ENCODE measurements around the gene CHRNA1. TPM values are rescaled to one million over a fixed set of nuclear protein-coding genes. Genes with fewer than 3 reads are reported as not detected.

CHRNA1 gene
- total and polyA plus RNA-seq, 2 donors = 2.2 to 4.2 TPM

DNA sequence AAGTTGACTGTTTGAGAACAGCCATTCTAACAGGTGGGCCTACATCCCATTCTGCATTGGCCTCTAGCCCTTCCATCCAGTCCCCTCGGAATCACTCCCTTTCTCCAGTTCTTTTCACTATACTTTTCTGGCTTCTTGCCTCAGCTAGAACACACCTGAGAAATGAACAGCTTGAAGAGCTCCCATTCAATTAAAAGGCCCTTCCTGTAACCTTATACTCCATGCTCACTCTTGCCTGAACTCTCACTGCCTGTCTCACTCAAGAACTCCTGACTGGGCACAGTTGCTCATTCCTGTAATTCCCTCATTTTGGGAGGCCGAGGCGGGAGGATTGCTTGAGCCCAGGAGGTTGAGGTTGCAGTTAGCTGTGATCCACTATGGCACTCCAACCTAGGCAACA lies 23.6 kb downstream of the CHRNA1 start:
- no peak for DNase-seq (ENCODE audit: low read depth in 6 of 9, low spot score in 9 of 9)
- WGBS = 98% methylated on average over 3 of the region's 3 CpGs
- peaks cover 9 to 16% of the 10 kb centered on the region in 2 donors for H3K27me3 ChIP-seq (ENCODE audit: control insufficient read depth in 2 of 2, insufficient read depth in 1 of 2, low read length in 1 of 2)
- H3K27ac ChIP-seq (ENCODE audit: low read depth in 1 of 2, low read length in 1 of 2) = no peak overlapping the region
- H3K4me3 ChIP-seq (ENCODE audit: low read length in 2 of 2) = no peak overlapping the region
- H3K4me1 ChIP-seq (ENCODE audit: control insufficient read depth in 2 of 2, insufficient read depth in 2 of 2, low read length in 2 of 2) = no peaks in the 10 kb centered on the region
- H3K9me3 ChIP-seq (ENCODE audit: control insufficient read depth in 2 of 2, insufficient read depth in 1 of 2, low read length in 1 of 2) = no peaks in the 10 kb centered on the region
- H3K36me3 ChIP-seq (ENCODE audit: control insufficient read depth in 2 of 2, insufficient read depth in 2 of 2, low read length in 1 of 2) = no peaks in the 10 kb centered on the region

- no peaks in the 10 kb centered on the region for H3K4me1 ChIP-seq (ENCODE audit: control insufficient read depth in 2 of 2, insufficient read depth in 2 of 2, low read length in 2 of 2)
- DNase-seq (ENCODE audit: low read depth in 6 of 9, low spot score in 9 of 9) = no peak
- H3K4me3 ChIP-seq (ENCODE audit: low read length in 2 of 2) = no peak overlapping the region
- 48% methylated on average over 4 of the region's 4 CpGs for WGBS
- no peak overlapping the region for H3K27ac ChIP-seq (ENCODE audit: low read depth in 1 of 2, low read length in 1 of 2)
- no peaks in the 10 kb centered on the region for H3K36me3 ChIP-seq (ENCODE audit: control insufficient read depth in 2 of 2, insufficient read depth in 2 of 2, low read length in 1 of 2)
- H3K9me3 ChIP-seq (ENCODE audit: control insufficient read depth in 2 of 2, insufficient read depth in 1 of 2, low read length in 1 of 2) = no peaks in the 10 kb centered on the region
- peaks cover 9 to 20% of the 10 kb centered on the region in 2 donors for H3K27me3 ChIP-seq (ENCODE audit: control insufficient read depth in 2 of 2, insufficient read depth in 1 of 2, low read length in 1 of 2)
Observed at GRCh38 chr2:174738841-174739240, 25.4 kb downstream of the CHRNA1 start.

- Histone ChIP-seq H3K4me3 (ENCODE audit: low read length in 2 of 2) (no peak overlapping the region), H3K27ac (ENCODE audit: low read depth in 1 of 2, low read length in 1 of 2) (no peak overlapping the region), H3K27me3 (ENCODE audit: control insufficient read depth in 2 of 2, insufficient read depth in 1 of 2, low read length in 1 of 2) (peaks cover 13 to 56% of the 10 kb centered on the region in 2 donors), H3K9me3 (ENCODE audit: control insufficient read depth in 2 of 2, insufficient read depth in 1 of 2, low read length in 1 of 2) (peaks cover 0 to 7% of the 10 kb centered on the region in 2 donors), H3K36me3 (ENCODE audit: control insufficient read depth in 2 of 2, insufficient read depth in 2 of 2, low read length in 1 of 2) (no peaks in the 10 kb centered on the region), H3K4me1 (ENCODE audit: control insufficient read depth in 2 of 2, insufficient read depth in 2 of 2, low read length in 2 of 2) (peaks cover 4 to 16% of the 10 kb centered on the region in 2 donors)
- no peak for DNase-seq (ENCODE audit: low read depth in 6 of 9, low spot score in 9 of 9)
- WGBS = 96% methylated on average over 7 of the region's 7 CpGs
Observed at GRCh38 chr2:174731546-174731945, 32.7 kb downstream of the CHRNA1 start.

DNA sequence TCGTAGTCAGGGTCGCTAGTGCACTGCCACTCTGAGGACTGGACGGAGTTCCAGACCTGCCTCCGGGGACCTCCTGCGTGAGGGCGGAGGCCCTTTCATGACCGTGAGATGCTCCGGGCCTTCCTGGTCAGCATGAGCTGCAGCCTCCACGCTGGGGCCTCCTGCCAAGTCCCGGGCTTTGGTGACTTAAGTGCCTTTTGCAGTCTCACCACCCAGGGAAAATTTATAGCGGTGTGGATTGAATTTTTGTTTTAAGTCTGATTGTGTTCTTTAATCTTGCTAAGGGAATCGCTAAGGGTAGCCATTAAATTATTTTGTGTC lies 33.6 kb downstream of the CHRNA1 start:
- 90% methylated on average over 12 of the region's 12 CpGs for WGBS
- no peaks in the 10 kb centered on the region for H3K36me3 ChIP-seq (ENCODE audit: control insufficient read depth in 2 of 2, insufficient read depth in 2 of 2, low read length in 1 of 2)
- no peak for DNase-seq (ENCODE audit: low read depth in 6 of 9, low spot score in 9 of 9)
- H3K4me1 ChIP-seq (ENCODE audit: control insufficient read depth in 2 of 2, insufficient read depth in 2 of 2, low read length in 2 of 2) = peaks cover 4 to 16% of the 10 kb centered on the region in 2 donors
- H3K27ac ChIP-seq (ENCODE audit: low read depth in 1 of 2, low read length in 1 of 2) = no peak overlapping the region
- peaks cover 0 to 7% of the 10 kb centered on the region in 2 donors for H3K9me3 ChIP-seq (ENCODE audit: control insufficient read depth in 2 of 2, insufficient read depth in 1 of 2, low read length in 1 of 2)
- H3K4me3 ChIP-seq (ENCODE audit: low read length in 2 of 2) = no peak overlapping the region
- peaks cover 13 to 60% of the 10 kb centered on the region in 2 donors for H3K27me3 ChIP-seq (ENCODE audit: control insufficient read depth in 2 of 2, insufficient read depth in 1 of 2, low read length in 1 of 2)

GRCh38 chr2:174729797-174730697 lies 34.2 kb downstream of the CHRNA1 start:
- H3K4me1 ChIP-seq (ENCODE audit: control insufficient read depth in 2 of 2, insufficient read depth in 2 of 2, low read length in 2 of 2) = peaks cover 4 to 16% of the 10 kb centered on the region in 2 donors
- H3K9me3 ChIP-seq (ENCODE audit: control insufficient read depth in 2 of 2, insufficient read depth in 1 of 2, low read length in 1 of 2) = peaks cover 0 to 7% of the 10 kb centered on the region in 2 donors
- 9% methylated on average over 59 of the region's 59 CpGs for WGBS
- no peak overlapping the region for H3K27ac ChIP-seq (ENCODE audit: low read depth in 1 of 2, low read length in 1 of 2)
- peak in 3 of 9 donors; percentile 11 to 29 (median 22) for DNase-seq (ENCODE audit: low read depth in 6 of 9, low spot score in 9 of 9)
- peaks cover 13 to 61% of the 10 kb centered on the region in 2 donors for H3K27me3 ChIP-seq (ENCODE audit: control insufficient read depth in 2 of 2, insufficient read depth in 1 of 2, low read length in 1 of 2)
- peak overlapping the region; percentile 21 to 46 for H3K4me3 ChIP-seq (ENCODE audit: low read length in 2 of 2)
- H3K36me3 ChIP-seq (ENCODE audit: control insufficient read depth in 2 of 2, insufficient read depth in 2 of 2, low read length in 1 of 2) = no peaks in the 10 kb centered on the region

GRCh38 chr2:174728096-174728495 lies 36.2 kb downstream of the CHRNA1 start:
- WGBS = 97% methylated on average over 9 of the region's 9 CpGs
- Histone ChIP-seq H3K9me3 (ENCODE audit: control insufficient read depth in 2 of 2, insufficient read depth in 1 of 2, low read length in 1 of 2) (peaks cover 0 to 7% of the 10 kb centered on the region in 2 donors), H3K27me3 (ENCODE audit: control insufficient read depth in 2 of 2, insufficient read depth in 1 of 2, low read length in 1 of 2) (peaks cover 13 to 59% of the 10 kb centered on the region in 2 donors), H3K27ac (ENCODE audit: low read depth in 1 of 2, low read length in 1 of 2) (no peak overlapping the region), H3K4me3 (ENCODE audit: low read length in 2 of 2) (no peak overlapping the region), H3K36me3 (ENCODE audit: control insufficient read depth in 2 of 2, insufficient read depth in 2 of 2, low read length in 1 of 2) (no peaks in the 10 kb centered on the region), H3K4me1 (ENCODE audit: control insufficient read depth in 2 of 2, insufficient read depth in 2 of 2, low read length in 2 of 2) (peaks cover 4 to 16% of the 10 kb centered on the region in 2 donors)
- DNase-seq (ENCODE audit: low read depth in 6 of 9, low spot score in 9 of 9) = no peak

- Histone ChIP-seq H3K27ac (ENCODE audit: low read depth in 1 of 2, low read length in 1 of 2) (no peak overlapping the region), H3K4me3 (ENCODE audit: low read length in 2 of 2) (no peak overlapping the region), H3K9me3 (ENCODE audit: control insufficient read depth in 2 of 2, insufficient read depth in 1 of 2, low read length in 1 of 2) (peaks cover 0 to 7% of the 10 kb centered on the region in 2 donors), H3K4me1 (ENCODE audit: control insufficient read depth in 2 of 2, insufficient read depth in 2 of 2, low read length in 2 of 2) (peaks cover 4 to 16% of the 10 kb centered on the region in 2 donors), H3K36me3 (ENCODE audit: control insufficient read depth in 2 of 2, insufficient read depth in 2 of 2, low read length in 1 of 2) (no peaks in the 10 kb centered on the region), H3K27me3 (ENCODE audit: control insufficient read depth in 2 of 2, insufficient read depth in 1 of 2, low read length in 1 of 2) (peaks cover 10 to 46% of the 10 kb centered on the region in 2 donors)
- DNase-seq (ENCODE audit: low read depth in 6 of 9, low spot score in 9 of 9) = no peak
- 37% methylated on average over 4 of the region's 4 CpGs for WGBS
Observed at GRCh38 chr2:174726212-174726611, 38.1 kb downstream of the CHRNA1 start.

GRCh38 chr2:174722942-174723592 lies 41.2 kb downstream of the CHRNA1 start:
- Histone ChIP-seq H3K4me1 (ENCODE audit: control insufficient read depth in 2 of 2, insufficient read depth in 2 of 2, low read length in 2 of 2) (peaks cover 0 to under 1% of the 10 kb centered on the region in 2 donors), H3K27me3 (ENCODE audit: control insufficient read depth in 2 of 2, insufficient read depth in 1 of 2, low read length in 1 of 2) (peaks cover 0 to 18% of the 10 kb centered on the region in 2 donors), H3K36me3 (ENCODE audit: control insufficient read depth in 2 of 2, insufficient read depth in 2 of 2, low read length in 1 of 2) (no peaks in the 10 kb centered on the region), H3K4me3 (ENCODE audit: low read length in 2 of 2) (no peak overlapping the region), H3K27ac (ENCODE audit: low read depth in 1 of 2, low read length in 1 of 2) (no peak overlapping the region), H3K9me3 (ENCODE audit: control insufficient read depth in 2 of 2, insufficient read depth in 1 of 2, low read length in 1 of 2) (no peaks in the 10 kb centered on the region)
- DNase-seq (ENCODE audit: low read depth in 6 of 9, low spot score in 9 of 9) = no peak
- 96% methylated on average over 1 of the region's 1 CpG for WGBS

DNA sequence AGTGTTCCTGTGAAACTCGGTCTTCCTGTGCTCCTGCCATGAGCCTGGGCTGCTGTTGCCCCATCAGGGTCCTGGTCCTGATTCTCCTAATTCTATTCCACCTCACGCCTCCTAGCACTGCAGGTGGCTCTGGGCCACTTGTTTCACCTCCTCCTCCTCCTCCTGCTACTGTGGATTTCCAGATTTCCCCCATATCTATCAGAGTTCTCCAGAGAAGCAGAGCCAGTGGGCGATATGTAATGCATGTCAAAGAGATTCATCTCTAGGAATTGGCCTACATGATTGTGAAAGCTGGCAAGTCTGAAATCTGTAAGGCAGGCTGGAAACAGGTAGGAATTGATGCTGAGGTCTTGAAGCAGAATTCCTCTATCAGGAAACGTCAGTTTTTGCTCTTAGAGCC lies 45.3 kb downstream of the CHRNA1 start:
- DNase-seq (ENCODE audit: low read depth in 6 of 9, low spot score in 9 of 9) = no peak
- no peaks in the 10 kb centered on the region for H3K36me3 ChIP-seq (ENCODE audit: control insufficient read depth in 2 of 2, insufficient read depth in 2 of 2, low read length in 1 of 2)
- H3K9me3 ChIP-seq (ENCODE audit: control insufficient read depth in 2 of 2, insufficient read depth in 1 of 2, low read length in 1 of 2) = no peaks in the 10 kb centered on the region
- peaks cover 0 to 13% of the 10 kb centered on the region in 2 donors for H3K27me3 ChIP-seq (ENCODE audit: control insufficient read depth in 2 of 2, insufficient read depth in 1 of 2, low read length in 1 of 2)
- no peak overlapping the region for H3K4me3 ChIP-seq (ENCODE audit: low read length in 2 of 2)
- H3K27ac ChIP-seq (ENCODE audit: low read depth in 1 of 2, low read length in 1 of 2) = no peak overlapping the region
- H3K4me1 ChIP-seq (ENCODE audit: control insufficient read depth in 2 of 2, insufficient read depth in 2 of 2, low read length in 2 of 2) = peaks cover 0 to 11% of the 10 kb centered on the region in 2 donors
- WGBS = 83% methylated on average over 4 of the region's 4 CpGs

Data from thymus (tissue), 11 donors.